Left kidney (tissue), 2 donors: ENCODE measurements around the gene SPTB. TPM values are rescaled to one million over a fixed set of nuclear protein-coding genes. Genes with fewer than 3 reads are reported as not detected.

Source experiments
- DNase-seq: peaks from one replicate; pipeline ENCODE4 v3.0.0-alpha.2; 2013
- polyA plus RNA-seq: library from polyadenylated mRNA; unstranded; fragments of 120-200 nt; gene quantifications from one replicate; pipeline ENCODE4 v1.2.1, GENCODE V29; 2013; ENCODE audit not compliant: insufficient read length

Gene SPTB
- polyA plus RNA-seq, 1 donor, result 15.4 TPM

- no peak for DNase-seq
These were observed 170.6 kb downstream of the SPTB start for GRCh38 chr14:64709126-64709525.

- DNase-seq, result no peak
These were observed 171.3 kb downstream of the SPTB start for GRCh38 chr14:64708148-64709004.

DNA sequence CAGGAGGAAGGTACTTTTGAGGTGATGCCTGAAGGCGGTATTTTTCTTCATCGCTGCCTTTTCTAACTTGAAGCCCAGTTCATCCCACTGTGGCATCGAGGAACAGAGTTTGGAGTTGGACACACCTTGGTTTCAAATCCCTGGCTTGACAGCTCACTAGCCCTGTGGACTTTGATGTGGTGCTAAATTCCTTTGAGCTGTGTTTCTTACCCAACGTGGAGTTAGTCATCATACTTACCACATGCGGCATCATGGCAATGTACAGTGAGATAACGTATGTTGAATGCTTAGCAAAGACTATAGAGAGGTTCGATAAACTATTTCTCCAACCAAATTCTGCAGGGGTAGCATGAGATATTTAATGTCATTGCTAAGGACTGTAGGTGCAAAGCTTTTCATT, 172.0 kb downstream of the SPTB start:
- no peak for DNase-seq

DNA sequence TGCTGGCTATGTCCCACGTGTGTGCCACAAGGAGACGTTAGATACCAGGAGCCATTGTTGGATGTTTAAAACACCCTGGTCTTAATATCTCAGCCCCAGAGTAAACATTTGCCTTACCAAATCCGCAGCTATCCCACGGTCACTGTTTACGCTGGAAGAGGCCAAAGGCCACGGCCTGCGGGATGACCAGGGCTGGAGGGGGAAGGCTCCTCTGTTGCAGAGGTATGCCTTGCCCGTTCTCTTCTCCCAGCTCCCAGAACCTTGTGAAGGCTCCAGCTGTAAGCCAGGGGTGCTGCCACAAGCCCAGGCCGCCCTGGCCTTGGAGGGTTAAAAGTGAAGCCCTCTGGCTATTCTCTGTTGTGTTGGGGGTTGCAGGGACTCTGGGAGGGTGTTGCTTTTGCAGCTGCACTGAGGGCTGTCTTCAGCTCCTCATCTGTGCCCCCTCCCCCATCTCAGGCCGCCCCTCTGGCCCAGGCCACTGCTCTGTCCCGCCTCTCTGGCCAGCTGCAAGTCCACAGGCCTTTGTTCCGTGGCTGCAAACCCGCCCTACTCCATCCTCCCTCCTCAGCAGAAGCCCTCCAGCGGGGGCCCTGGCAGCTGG, 173.0 kb downstream of the SPTB start:
- no peak for DNase-seq

DNA sequence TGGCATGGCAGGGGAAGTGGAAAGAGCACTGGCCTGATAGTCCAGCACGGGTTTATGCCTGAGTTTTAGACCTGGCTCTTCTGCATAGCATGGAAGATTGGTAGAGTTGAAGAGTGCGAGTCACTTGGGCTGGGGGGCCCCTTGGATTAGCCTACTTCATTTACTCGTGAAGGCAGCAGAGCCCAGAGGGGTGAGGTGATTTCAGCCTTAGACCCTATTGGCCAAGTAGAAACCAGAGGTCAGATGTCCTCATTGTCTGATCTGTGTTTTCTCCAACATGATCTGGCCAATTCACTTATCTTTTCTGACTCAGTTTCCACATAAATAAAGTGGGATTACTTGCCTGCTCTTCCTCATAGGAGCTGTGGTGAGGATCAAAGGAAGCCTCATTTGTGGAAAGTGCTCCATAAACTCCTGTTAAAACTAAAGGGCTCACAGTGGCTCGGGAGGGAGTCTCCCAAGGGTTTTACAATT, 173.6 kb downstream of the SPTB start:
- no peak for DNase-seq

GRCh38 chr14:64705381-64706118, 174.2 kb downstream of the SPTB start:
- DNase-seq, result no peak

- DNase-seq, result no peak
These were observed 174.8 kb downstream of the SPTB start for GRCh38 chr14:64704743-64705380.

GRCh38 chr14:64704143-64704742, 175.5 kb downstream of the SPTB start, which contains the start of gene PLEKHG3:
Gene PLEKHG3 (plus strand): TSS chr14:64704424. CDS start chr14:64727632, 23,208 bp downstream.
- DNase-seq, result peak; percentile 85

GRCh38 chr14:64703395-64704142, 176.1 kb downstream of the SPTB start:
- no peak for DNase-seq

DNA sequence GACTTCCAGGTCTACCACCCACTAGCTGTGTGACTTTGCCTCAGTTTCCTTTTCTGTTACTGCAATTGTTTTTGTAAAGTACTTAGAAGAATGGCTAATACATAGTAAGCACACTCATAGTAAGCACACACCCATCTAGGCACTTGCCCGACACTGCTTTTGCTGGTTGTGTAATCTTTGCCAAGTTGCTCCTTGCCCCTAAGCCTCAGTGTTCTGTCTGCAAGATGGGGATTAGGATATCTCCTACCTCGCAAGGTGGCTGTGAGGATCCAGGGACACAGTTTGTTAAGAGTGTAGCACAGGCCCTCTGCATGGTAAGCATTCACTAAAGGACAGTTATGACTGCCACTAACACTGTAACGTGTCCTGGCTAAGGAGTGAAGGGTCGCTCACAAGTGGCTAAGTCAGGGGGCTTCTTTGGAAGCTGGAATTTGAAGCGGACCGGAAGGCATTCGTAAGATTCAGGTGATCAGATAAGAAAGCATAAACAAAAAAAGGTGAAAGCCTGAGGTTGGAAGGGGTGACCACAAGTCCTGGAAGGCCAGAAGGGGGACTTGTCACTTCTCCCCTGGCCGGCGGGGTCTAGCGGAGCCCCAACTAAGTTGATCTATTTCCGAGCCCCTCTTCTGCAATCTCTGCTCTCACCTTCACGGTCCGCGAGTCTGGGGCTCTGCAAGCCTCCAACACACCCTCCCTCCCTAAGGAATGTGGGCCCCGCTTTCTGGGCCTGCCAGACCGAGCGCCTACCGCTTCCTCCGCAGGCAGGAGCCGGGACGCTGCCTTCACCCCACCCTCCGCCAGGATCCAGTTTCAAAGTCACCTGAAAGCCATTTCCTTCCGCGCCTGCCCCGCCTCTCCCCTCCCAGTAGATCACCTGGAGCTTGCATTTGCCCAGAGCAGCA, 177.0 kb downstream of the SPTB start:
- DNase-seq, result no peak

GRCh38 chr14:64701660-64702059, 178.0 kb downstream of the SPTB start:
- DNase-seq, result no peak

DNA sequence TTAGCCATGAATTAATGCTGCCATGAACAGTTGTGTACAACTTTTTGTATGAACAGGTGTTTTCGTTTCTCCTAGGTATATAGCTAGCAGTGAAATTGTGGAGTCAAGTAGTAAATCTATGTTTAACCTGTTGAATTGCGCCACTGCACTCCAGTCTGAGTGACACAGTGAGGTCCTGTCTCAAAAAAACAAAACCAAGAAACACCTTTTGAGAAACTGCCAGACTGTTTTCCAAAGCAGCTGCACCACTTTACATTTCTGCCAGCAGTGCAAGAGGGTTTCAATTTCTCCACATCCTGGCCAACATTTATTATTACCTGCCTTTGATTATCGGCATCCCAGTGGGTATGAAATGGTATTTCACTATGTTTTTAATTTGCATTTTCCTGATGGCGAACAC, 178.8 kb downstream of the SPTB start:
- DNase-seq, result no peak

DNA sequence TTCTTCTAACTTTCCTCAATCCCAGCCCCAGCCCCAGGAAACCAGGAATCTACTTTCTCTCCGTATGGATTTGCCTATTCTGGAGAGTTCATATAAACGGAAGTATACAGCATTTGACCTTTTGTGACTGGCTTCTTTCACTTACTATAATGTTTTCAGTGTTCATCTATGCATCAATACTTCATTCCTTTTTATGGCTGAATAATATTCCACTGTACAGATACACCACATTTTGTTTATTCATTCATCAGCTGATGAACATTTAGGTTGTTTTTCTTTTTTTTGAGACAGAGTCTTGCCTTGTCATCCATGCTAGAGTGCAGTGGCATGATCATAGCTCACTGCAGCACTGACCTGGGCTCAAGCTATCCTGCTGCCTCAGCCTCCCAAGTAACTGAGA, 179.4 kb downstream of the SPTB start:
- no peak for DNase-seq

DNA sequence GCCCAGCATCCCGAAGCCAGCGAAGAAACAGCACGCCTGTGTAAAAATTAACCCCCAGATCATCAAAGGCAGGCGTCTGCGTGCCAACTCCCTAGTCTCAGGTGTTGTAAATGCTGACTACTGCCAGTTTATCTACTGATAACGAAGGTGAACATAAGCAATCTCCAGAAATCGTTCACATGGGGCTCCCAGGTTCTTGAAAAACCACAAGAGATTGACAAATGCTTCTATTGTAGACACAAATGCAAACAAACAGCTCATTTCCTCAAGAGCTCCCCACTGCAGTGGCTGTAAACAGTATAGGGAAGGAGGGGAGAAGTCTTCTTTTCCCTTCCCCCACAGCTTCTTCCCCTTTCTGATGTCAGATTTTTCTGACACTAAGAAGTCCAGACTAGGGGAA, 180.8 kb downstream of the SPTB start:
- DNase-seq, result no peak

- no peak for DNase-seq
These were observed 183.3 kb downstream of the SPTB start for GRCh38 chr14:64696355-64696857.
